HL-60/S4 (cell line): ENCODE data around the gene MAGI2.
"Not testable (repeated sequence)": the region's sequence is repeated elsewhere in the genome, so short reads cannot be mapped to it uniquely, and the experiment has no call there.

ENCODE experiments used
- in situ Hi-C: fragments of 300-500 bp; cut with MboI; formaldehyde crosslinking; loops from 2 replicates; pipeline ENCODE4 v1.14.3; 2022; ENCODE audit warnings: low sequenced_read_pairs

MAGI2 gene

DNA sequence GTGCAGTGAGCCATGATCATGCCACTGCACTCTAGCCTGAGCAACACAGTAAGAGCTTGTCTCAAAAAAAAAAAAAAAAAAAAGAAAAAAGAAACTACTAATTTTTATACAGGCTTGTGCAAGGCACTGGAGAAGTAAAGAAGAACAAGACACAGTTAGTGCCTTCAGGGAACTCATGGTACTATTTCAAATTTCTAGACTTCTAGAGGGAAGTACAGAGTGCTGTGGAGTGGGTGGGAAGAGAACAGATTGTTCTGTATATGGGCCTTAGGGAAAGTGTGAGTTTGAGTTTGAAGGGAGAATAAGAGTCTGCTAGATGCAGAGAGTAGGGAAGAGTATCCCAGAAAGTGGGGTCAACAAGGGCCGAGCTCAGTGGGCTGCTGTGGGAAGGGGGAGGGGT is 1420.1 kb downstream of the MAGI2 start:
- in situ Hi-C loops: loop anchor here (25.0 kb wide), 1 partner anchor 371 kb away; no protein-coding TSS in a partner anchor

DNA sequence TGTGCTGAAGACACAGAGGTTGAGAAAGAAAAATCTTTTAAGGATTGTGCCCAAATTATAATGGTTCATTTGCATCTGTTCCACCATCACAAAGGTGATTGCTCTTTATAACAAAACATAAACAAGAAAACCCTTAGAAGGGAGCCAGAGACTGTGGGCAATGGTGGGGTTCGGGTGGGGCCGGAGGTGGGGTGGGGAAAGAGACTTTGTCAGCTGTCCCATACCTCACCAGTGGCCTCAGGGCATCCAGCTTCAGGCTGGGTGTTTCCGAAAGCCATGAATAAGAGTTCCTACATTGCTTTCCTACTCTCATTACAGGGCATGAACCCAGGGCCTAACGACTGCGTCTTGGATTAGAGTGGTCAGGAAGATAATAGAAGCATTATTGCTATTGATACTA is 1427.0 kb downstream of the MAGI2 start:
- in situ Hi-C loops: loop anchor here (25.0 kb wide), 1 partner anchor 364 kb away; no protein-coding TSS in a partner anchor

DNA sequence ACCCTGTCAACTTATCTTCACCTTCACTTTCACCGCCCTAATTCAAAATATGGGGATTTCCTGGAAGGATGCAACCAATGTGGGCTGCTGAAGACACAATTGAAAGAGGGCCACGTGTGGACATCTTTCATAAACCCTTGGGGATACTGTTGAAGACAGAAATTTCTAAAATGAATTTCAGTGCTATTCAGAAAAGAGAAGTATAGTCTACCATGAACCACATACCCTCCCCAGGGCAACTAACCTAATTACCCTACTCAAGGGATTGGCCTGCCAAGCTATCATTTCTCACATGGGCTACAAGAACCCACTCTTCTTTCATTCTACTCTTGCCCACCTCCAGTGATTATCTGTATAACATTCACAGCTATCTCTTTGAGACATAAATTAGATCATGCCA is 1428.9 kb downstream of the MAGI2 start:
- in situ Hi-C loops: no loop called here

DNA sequence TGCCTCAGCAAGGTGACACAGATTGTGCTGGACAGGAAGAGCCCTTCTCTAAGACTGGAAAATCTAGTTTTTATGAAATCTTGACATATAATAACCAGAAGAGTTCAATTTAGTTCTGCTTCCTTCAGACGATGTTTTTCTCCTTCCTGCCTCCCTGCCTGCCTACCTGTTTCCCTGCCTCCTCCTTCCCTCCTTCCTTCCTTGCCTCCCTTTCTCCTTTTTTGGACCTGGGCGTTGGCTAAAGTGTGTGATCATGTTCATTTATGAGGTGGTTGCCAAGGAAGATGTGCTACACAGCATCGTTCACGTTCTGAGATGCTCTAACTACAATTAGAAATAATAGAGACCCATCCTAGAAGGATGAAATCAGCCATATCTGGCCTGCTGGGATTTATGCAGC is 1430.3 kb downstream of the MAGI2 start:
- in situ Hi-C loops: no loop called here

DNA sequence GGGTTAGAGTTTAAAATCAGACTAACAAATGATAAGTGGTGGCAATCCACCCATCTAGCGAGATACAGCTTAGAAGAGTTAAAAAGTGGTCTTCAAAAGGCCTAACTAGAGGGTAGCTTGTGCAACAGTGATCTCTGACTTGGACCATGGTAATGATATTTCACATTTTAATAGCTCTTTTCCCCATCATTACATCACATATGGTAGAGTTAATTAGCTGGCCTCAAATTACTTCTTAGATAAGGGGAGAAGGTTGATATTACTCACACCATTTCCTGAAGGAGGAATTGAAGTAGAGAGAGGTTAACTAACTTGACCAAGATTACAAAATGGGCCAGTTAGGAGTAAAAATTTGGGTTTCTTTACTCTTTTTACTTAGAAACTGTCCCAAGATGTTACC is 1431.3 kb downstream of the MAGI2 start:
- in situ Hi-C loops: no loop called here

DNA sequence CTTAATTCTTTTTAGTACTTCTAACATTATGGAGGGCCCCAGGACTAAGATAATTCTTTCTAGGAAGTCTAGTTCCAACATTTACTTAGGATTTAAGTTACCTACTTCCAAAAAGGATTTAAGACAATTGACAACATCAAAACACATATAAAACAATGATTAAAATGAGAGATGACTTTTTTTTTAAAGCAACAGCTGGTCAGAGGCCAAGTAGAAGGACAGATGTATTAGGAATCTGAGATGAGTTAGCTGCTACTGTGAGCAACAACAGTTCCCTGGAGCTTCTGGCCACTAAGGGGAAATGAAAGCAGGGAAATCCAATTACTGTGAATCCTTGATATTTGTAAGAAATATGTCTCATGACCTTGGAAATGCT is 1432.6 kb downstream of the MAGI2 start:
- in situ Hi-C loops: no loop called here

DNA sequence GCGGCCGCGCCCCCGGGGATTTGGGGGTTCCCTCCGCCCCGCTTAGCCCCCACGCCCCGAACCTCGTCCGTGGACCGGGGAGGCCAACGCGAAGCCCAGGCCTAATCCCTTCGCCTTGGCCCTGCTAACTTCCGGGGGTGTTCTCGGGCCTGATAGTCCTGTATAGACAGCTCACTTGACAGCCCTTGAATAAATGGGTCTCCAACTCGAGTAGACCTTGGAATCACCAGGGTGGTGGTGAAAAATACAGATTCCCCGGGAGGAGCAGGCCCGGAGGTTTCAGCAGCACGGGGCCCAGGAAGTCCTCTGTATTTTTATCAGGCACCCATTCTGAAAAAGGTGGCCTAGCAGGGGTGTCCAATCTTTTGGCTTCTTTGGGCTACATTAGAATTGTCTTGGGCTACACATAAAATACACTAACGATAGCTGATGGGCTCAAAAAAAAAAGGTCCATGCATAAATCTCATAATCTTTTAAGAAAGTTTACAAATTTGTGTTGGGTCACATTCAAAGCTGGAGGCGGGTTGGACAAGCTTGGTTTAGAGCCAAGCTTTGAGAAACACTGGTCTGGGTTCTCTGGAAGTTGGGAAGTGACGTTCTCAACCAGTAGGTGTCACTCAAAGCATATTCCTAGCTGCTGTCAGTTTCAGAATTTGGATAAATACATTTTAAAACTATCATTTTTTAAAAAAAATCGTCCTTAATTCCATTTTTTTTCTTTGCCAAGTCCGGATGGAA is 1433.2 kb downstream of the MAGI2 start:
- in situ Hi-C loops: no loop called here

DNA sequence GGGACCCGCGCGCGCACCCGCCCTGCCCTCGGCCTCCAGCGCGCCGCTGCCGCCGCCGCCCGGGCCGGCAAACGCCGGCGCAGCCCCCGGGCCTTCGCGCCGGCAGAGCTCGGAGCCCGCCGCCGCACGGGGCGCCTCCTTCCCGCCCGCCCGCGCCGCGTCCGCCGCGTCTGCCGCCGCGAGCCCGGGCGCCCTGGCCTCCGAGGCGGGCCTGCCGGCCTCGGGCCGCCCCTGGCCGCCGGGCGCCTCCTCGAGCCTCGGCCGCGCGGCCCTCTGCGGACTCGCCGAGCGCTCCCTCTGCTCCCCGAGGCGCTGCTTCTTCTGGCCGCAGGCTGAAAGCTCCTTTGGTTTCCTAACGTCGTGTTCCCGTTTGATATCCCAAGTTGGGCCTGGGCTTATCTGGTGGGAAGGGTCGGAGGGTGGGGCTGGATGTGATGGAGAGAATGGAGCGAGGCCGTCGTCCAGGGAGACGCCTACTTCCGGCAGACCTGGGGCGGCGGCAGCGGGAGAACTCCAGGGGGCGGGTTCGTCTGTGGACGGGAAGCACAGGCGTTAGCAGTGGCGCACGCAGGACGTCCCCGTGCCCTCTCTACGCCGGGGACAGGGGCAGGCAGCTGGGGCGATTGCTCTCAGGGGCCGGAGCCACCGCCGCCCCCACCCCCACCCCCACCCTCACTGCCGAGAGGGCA is 1433.9 kb downstream of the MAGI2 start:
- in situ Hi-C loops: no loop called here

DNA sequence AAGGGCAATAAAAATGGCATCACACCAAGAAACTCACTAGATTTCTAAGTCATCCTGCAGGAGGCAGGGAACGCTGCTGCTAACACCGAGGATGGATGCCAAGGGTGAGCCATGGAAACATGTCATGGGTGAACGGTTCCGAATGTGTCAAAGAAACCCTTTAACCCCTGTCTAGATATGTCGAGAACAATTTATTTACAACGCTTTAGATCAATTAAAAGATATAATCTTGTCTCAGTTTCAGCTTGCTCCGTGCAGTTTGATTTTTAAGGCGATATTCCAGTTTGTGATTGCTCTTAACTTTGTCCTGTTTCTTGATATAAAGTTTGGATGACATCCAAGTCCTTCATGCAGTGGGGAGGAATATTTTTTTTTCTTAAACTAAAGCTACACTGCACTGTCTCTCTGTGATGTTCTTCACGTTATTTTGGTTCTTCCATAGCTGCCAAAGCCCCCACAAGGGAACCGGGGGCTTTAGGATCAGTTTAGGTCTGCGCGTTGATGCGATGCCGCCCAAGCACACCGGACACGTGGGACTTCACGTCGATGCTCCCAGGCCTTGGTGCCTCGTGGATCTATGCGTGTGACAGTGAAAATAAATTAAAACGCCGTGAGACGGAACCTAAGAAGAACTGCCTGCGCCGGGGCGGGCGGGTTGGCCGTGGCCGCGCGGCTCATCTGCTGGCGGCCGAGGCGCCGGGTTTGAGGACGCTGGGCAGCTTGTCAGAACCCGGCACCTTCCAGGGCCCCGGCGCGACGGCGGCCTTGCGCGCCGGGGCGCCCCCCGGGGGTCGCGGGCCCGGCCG is 1434.6 kb downstream of the MAGI2 start:
- in situ Hi-C loops: no loop called here

DNA sequence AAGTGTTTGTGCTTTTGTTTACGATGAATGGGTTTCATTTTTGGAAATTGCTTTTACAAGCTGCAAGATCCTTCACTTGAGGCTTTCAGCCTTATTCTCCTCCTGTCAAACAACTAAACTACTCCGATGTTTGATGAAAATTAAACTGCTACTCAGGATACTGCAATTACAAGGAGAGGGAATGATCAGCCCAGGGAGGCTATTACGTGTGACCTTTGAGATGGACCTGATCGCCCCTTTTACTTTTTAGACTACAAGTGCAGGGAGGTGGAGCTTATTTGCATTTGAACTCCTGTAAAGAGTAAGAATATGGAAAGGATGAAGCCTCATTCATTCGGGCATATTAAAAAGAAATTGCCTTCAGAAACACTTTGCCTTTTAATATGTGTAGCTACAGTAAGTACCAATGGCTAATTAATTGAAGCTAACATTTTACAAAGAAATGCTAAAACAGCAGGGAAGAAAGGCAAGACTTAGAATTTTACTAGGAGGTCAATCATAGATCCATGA is 1435.8 kb downstream of the MAGI2 start:
- in situ Hi-C loops: no loop called here

DNA sequence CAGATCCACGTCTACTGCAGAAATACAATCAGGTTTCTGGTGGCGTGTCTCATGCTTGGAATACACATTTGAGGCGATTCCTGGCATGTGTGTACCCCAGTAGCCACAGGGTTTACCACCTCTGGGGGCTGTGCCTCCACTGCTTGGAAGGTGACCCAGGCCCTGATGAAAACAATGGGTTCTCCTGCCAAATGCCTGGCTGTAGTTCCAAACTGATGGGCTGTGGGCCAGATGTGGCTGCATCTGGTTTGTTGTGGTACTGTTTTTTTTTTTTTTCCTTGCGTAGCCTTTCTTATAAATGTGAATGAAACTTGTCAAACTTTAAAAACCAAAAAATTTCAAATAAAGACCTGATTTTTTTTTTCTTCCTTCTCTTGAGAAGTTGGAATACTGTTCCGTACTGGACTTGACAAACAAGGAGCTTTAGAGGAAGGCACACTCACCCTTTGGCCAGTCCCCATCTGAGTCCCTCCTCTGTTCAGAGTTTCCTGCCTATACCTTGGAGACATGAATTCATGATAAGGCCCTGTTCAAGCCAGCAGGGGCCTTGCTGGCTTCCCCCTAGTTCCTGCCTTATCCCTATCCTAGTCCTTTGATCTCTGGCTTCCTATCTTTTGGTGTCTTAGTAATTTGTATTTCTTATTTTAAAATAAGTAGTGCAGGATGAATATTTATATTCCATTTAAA is 1437.8 kb downstream of the MAGI2 start:
- in situ Hi-C loops: no loop called here

DNA sequence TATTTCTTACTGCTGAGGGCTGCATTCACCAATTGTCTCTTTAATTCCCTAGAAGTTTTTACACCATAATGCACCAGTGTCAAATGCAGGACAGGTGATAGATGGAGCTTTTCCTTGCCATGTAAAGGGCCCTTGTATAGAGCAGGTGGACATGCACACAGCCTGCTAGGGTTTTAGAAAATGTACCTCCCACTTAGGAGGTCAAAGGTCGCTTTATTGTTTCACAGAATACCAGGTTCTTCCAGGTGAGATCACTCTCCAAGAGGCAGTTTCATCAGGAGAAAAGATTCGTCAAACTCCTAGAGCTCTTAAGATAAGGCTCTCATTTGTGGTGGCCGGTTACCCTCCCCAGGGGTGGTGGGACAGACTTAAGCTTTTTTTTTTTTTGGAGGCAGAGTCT is 1439.1 kb downstream of the MAGI2 start:
- in situ Hi-C loops: no loop called here

DNA sequence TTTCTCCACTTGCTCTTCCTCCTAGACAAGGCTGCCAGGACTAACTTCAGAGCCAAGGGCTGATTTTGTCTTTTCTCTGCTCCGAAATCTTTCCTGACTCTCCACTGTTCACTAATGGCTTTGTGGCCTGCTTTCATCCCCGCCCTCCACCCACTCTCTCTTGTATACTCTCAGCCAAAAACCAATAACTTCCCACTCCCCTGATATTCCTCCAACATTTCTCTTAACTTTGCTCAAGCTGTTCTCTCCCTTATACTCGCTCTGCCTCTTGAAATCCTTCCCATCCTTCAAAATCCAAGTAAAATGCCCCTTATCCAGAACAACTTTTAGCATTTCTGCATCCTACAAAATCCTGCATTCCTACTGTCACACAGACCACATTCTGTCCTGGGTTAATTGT is 1440.1 kb downstream of the MAGI2 start:
- in situ Hi-C loops: no loop called here

DNA sequence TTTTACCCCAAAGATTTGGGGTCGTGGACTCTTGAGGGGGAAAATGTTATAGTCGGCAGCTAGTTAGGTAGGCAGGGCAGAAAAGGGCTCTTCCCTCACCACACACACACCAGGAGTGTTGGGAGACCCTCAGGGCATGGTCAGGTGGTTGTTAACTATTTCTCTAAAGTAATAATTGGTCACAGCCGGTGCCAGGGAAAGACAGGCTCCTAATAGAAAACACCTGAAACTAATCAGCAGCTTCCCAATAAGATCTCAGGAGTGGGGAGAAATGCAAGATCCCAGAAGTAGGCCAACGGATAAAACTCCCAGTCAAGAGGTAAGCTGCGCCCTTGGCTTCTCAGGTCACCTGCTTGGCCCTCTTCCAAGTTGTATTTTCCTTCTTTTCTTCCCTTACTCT is 1441.8 kb downstream of the MAGI2 start:
- in situ Hi-C loops: no loop called here

DNA sequence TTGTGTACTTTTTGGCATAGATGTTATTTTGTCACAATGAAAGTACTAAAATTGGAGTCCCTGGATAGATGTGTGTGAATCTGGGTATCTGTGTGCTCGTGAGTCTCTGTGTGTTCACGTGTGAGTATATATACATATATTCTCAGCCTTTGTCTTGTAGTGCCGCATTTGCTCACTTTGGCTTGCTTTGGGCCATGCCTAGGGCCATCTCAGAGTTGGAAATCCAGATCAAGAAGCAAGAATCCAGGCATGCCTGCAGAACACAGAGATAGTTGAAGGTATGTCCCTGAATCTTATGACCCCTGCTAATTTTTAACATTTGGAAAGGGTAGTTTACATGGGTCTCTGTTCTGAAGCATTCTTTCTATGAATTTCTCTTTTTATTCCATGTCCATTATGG is 1446.2 kb downstream of the MAGI2 start:
- in situ Hi-C loops: no loop called here

DNA sequence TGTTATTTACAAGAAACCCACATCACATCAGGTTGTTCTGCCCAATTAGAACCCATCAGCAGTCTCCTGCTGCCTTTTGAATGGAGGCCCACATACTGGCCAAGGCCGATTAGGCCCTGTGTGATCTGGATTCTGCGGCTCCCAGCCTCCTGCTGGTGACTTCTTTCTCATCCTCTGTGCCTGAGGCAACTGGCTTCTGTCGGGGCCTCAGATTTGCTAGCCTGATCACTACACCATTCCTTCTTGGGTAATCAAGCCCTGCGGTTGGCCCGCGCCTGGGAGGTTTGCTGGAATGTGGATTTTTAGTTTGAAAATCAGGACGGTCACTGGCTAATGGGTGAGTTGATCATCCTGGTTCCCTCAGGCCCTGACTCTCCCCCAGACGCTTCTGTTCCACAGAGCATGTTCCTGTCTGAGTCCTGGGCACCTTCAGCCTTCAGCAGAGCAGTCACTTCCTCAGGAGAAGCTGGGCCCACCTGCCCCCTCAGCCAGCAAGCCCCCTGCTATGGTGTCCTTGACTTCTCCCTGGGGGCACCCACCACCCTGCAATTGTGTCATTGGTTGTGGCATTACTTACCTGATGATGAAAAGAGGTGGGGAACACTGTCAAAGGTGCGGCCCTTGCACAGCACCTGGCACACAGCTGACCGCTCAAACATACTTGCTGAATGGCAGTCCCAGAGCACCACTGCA is 1447.3 kb downstream of the MAGI2 start:
- in situ Hi-C loops: no loop called here

DNA sequence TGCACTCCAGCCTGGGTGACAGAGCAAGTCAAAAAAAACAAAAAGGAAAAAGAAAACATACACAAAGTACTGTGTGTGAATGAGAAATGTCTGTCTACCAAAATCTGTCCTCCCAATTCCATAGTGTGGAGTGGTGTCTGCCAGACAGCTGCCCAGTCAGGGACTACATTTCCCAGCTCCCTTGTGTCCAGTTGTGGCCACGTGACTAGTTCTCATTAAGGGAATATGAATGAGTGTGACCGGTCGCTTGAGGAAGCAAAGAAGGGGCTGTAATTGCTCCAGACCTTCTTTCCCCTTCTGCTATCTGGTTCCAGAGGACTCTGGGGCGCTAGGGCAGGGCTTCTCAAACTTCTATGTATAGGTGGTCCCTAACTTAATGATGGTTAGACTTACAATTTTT is 1450.8 kb downstream of the MAGI2 start:
- in situ Hi-C loops: no loop called here

DNA sequence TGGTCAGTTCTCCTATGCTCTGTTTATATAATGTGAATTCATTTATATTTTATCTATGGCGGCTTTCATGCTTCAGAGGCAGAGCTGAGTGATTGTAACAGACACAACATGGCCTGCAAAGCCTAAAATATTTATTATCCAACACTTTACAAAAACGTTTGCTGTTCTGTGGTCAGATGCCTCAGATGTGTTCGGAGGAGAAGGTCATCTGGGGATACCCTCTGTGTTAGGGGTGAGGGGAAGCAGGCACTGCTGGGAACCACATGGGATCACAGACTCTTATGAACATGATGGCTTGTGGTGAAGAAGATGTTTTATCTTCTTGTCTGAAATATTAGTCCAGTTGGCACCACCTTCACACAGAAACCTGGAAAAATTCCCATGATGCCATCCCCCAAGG is 1451.4 kb downstream of the MAGI2 start:
- in situ Hi-C loops: no loop called here

DNA sequence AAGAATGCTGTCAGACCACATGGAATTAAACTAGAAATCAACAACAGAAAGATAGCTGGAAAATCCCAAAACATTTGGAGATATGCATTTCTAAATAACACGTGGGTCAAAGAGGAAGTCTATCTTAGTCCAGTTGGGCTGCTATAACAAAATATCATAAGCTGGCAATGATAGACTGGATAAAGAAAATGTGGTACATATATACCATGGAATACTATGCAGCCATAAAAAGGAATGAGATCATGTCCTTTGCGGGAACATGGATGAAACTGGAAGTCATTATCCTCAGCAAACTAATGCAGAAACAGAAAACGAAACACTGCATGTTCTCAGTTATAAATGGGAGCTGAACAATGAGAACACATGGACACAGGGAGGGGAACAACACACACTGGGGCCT is 1454.3 kb downstream of the MAGI2 start:
- in situ Hi-C loops: not testable (repeated sequence)

DNA sequence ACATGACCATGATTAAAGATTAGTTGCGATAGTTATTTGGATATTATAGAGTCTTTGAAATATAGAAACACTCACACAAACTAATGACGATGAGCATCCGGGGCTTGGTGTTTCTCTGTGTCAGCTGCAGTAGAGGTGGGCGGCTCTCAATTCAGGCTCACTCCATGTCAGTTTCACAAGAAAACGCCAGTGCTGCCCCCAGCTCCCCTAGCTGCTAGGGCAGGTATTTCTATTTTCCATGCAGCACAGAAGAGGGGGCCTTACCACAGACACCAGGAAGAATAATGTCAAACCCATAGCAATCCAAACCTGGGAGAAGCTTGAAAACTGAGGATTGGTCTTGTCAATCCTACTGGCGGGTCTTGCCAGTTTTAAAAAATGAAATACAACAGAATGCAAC is 1457.8 kb downstream of the MAGI2 start:
- in situ Hi-C loops: no loop called here
